Cerebellar cortex (tissue), 1 donor: ENCODE results near the gene JAKMIP1.

ENCODE experiments used
- DNase-seq: peaks from one replicate; pipeline ENCODE4 v3.0.0-alpha.2; 2015; ENCODE audit warnings: low spot score

The JAKMIP1 gene

GRCh38 chr4:6200011-6200921 is at the start of gene JAKMIP1:
Gene JAKMIP1 (minus strand): TSS chr4:6200549. CDS start chr4:6112850, 87,699 bp downstream.
- peak; percentile 70 for DNase-seq

DNA sequence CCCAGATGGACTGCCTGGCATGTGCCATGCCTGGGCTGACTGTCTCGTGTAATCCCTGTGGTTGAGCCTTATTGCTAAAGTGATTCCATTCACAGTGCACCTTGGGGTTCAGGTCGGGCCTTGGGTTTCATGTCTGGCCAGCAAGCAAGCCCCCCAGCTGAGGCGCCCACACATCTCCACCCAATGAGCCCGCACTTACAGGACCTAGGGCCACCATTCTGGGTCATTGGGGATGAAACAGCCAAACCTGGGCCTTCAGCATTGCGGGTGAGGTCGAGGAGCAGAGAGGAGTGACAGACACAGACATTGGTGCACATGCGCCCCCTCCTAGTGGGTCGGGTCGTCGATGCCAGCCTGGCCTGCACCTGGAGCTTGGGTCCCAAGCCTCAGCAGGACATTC is 48.0 kb upstream of the JAKMIP1 start:
- DNase-seq, result no peak

GRCh38 chr4:6246170-6246634 is 45.9 kb upstream of the JAKMIP1 start:
- DNase-seq, result no peak

DNA sequence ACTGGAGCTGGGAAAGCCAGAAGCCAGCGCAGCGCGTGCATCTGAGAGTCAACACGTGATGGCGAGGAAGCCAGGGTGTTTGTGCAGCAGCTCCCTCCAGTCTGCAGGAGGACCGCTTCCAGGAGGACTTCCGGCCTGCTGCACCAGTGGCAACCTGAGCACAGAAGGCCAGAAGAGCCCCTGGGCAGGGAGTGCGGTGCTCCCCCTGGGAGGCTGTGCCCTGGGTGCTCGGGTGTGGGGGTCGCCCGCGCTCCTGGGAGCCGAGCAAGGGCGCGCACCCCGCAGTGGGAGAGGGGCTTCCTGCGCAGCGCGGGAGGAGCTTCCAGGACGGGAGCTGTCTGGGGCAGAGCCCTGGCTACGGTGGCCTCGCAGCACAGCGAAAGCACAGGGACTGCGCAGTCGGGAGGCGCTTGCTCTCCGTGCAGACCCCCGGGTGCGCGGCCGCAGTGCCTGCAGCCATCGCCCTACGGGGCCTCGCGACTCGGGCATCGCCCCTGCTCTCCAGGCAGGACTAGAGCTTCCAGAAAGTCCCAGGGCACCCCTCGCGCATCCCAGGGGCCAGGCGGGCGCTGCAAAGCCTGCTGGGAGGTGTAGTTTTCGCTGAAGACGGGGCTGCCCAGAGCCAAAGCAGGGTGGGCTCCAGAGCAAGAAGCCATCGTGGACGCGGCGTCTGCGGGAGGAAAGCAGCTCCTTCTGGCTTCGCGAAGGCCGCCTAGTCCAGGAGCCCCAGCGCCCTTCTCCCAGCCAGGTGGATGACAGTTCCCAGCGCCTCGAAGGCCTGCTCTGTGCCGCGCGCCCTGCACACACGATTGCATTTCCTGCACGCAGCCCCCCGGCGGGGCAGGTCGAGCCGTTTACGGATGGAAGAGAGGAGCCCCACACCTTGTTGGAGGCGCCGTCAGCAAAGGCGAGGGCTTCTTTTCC is 45.2 kb upstream of the JAKMIP1 start:
- peak; percentile 80 for DNase-seq

- DNase-seq, result no peak
Measured at GRCh38 chr4:6242271-6243029, 42.1 kb upstream of the JAKMIP1 start.

DNA sequence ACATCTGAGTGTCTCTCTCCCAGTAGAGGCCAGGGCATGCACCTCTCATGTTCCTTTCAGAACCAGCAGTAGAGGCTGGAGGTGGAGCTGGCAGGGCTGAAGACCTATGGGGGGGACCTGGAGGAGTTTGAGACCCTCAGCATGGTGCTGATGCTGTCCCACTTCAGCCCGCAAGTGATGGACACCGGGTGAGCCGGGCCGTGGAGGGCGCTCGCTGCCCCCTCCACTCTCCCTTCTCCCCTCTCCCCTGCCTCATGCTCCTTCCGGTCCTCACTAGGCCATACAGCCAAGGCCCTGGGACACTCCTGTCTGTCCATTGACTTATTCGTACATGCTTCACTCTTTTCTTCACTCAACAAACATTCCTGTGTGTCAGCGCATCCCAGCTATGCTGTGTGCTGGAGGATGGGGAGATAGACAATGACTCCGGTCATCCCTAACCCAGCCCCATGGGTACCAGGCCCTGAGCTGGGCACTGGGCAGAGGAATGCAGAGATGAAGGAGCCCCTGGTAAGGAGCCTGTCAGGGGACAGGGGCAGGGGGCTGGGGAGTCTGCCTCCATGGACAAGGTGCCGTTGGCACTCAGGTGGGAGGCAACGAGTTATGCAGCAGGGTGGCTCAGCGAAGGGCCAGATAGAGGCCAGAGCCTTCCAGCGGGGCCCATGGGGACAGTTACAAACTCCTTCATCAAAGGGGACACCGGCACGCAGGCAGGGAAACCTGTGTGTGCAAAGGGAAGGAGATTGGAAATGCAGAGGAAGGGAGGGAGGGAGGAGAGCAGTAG is 40.9 kb upstream of the JAKMIP1 start:
- no peak for DNase-seq

DNA sequence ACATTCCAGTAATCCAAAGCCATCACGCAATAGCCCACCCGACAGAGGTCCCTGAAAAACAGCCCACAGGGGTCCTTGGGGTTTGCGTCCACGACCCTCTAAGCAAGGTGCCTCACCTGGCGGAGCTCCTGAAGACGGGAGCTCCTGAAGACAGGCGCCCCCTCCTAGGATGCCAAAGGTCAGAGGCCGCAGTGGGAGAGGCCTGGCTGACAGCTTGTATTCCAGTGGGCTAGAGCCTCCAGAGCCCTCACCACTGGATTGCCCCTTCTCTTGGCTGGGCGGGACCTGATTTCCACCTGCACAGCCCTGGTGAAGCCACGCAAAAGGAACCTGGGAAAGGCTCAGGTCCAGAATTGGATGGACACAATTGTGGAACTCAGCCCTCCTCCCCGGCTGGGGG is 39.6 kb upstream of the JAKMIP1 start:
- DNase-seq, result no peak

- no peak for DNase-seq
Measured at GRCh38 chr4:6239486-6239885, 39.1 kb upstream of the JAKMIP1 start.

DNA sequence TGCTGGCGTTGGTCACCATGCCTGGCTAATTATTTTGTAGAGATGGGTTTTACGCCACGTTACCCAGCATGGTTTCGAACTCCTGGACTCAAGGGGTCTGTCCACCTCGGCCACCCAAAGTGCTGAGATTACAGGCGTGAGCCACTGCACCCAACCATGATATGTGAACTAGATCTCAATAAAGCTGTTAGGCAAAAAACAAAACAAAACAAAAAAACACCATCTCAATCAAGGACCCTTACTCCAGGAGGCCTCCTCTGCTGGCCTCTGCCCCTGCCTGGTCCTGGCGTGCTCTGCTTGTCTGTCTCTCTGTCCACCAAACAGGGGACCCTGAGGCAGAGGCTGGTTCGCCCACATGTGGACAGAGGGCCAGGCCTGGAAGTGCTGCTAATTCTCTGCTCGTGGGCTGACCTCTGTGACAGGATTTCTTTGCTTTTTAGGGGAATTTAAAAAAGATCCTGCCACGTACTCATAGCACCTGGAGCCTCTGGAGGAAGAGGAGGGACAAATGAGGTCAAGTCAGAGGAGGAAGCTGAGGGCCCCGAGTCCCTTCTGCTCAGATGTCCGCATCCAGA is 36.6 kb upstream of the JAKMIP1 start:
- no peak for DNase-seq

DNA sequence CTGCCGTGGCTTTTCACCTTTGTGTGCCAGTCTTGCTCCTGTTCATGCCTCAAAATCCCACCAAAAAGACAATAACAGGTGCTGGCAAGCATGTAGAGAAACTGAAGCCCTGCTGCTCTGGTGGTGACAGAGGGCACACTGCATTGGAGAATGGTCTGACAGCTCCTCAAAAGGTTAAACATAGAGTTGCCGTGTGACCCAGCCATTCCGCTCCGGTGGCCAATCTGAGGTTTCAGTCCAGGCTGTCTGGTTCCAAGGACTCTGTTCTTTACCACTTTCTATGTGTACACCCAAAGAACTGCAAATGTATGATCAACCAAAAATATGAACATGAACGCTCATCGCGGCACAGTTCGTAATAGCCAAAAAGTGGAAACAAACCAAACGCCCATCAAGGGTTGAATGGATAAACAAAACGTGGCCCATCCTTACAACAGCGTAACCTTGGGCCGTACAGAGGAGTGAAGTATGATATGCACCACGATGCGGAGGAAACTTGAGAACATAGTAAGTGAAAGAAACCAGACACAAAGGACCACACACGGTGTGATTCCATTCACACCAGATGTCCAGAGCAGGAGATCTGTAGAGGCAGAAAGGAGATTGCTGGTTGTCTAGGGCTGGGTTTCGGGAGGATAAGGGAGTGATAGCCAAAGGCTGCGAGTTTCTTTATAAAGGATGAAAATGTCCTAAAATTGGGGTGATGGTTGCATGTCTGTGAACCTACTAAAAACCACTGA is 35.7 kb upstream of the JAKMIP1 start:
- no peak for DNase-seq

DNA sequence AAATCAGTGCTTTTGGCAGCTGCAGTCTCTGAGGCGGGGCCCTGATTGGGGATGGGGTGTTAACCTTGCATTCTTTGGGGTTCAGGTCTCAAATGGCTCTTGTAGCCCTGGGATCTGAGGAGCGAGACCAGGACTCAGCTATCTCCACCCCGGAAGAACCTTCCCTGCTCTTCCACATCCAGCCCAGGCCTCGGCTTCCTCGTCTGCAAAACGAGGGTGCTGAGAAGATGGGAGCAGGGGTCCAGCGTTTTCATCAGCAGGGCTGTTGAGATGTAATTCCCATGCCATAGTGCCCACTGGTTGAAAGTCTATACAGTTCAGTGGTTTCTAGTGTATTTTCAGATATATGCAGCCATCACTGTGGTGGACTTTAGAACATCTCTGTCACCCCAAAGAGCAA is 34.7 kb upstream of the JAKMIP1 start:
- DNase-seq, result no peak

DNA sequence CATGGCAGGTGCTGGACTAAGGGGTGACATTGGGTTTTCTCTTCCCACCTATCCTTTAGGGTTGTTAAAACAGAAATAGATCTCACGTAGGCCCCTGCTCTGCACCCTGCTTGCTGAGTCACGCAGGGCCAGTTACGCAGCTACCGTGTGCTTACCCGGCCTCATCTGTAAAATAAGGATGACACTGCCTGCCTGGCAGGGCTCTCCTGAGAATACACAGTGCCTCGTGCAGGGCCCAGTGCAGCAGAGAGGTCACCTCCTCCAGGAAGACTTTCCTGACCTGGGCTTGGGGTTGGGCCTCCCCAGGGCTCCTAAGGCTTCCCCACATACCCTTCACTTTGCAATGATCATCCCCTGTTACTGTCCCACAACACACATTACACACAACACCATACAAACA is 33.6 kb upstream of the JAKMIP1 start:
- DNase-seq, result no peak

DNA sequence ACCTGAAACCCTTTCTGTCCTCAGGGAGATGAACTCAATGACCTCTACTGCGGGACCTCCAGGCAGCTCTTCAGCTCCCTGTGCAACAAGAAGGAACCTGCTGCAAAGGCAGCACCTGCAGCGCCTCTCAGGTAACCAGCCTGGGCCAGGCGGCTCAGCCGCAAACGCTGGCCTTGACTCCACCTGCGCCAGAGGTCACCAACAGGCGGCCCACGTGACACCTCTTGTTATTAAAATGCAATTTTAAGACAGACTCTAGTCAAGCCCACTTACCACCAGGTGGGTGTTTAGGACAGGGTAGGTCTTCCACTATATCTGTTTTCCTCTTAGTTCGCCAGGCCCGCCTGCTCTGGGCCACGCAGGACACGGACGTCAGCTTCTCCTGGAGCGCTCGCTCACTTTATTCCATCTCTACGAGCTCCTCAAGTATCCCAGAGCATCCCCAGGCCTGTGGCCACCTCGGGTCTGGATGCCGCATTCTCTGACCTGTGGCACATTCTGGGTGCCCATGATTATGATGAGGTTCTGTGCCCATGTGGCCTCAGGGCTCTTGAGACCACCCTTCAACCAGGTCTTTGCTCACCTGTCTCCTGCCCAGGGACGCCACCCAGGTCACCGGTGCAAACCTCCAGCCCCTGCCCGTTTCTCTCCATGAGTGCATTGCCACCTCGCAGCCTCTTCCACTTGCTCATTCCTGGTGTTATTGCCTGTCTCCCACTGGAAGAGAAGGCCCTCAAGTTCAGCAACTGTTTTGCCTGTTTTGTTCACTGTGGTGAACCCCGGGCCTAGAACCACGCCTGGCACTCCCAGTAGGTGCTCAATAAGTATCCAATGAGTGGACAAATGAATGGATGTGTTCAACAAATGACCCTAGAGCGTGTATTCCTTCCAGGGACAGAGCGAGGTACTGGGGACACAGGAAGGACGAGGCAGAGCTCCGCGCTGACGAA is 32.8 kb upstream of the JAKMIP1 start:
- DNase-seq, result no peak

GRCh38 chr4:6231663-6232165 is 31.4 kb upstream of the JAKMIP1 start:
- no peak for DNase-seq

DNA sequence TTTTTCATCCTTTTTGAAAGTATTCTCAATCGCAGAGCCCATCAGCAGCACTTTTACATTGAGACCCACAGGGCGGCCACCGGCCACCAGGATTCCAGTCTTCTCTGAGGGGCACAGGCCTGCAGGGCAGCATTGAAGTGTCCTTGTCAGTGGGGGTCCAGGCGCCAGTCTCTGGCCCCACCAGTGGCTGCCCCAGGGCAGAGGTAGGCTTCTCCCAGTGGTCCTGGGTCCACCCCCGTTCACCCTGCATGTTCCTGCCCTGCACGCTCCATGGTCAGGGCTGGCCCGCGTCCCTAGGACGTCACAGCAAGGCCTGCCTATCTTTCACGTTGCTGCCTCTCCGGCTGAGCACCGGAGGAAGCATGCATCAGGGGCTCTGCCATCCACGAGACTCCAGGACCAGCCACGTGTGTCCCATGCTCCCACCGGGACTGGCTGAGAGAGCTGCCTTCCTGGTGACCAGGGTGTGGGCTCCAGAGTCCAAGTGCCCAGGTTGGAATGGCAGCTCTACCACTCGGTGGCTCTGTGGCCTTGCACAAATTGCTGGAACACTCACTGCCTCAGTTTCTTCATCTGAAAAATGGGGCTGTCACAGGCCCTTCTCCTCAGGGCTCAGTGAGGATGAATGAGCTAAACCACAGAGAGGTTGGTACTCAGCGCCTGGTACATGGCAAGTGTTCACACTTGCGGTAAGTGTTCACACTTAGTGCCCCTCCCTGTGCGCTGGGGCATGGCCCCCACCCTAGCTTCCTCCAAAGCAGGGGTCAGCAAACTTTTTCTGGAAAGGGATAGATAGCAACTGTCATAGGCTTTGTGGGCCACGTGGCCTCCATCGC is 30.7 kb upstream of the JAKMIP1 start:
- no peak for DNase-seq

GRCh38 chr4:6230502-6230785 is 30.1 kb upstream of the JAKMIP1 start:
- no peak for DNase-seq

GRCh38 chr4:6229671-6230501 is 29.5 kb upstream of the JAKMIP1 start:
- DNase-seq, result no peak
